ENCODE results near the gene NBEAL1.
A peak's percentile ranks its signal among the peaks of the same experiment; 100 is the strongest.
"Not testable (repeated sequence)": the region's sequence is repeated elsewhere in the genome, so short reads cannot be mapped to it uniquely, and the experiment has no call there.

Gene NBEAL1

GRCh38 chr2:203037026-203037425 lies 22.4 kb downstream of the NBEAL1 start:
- peak; percentile 33 for FAIRE-seq

DNA sequence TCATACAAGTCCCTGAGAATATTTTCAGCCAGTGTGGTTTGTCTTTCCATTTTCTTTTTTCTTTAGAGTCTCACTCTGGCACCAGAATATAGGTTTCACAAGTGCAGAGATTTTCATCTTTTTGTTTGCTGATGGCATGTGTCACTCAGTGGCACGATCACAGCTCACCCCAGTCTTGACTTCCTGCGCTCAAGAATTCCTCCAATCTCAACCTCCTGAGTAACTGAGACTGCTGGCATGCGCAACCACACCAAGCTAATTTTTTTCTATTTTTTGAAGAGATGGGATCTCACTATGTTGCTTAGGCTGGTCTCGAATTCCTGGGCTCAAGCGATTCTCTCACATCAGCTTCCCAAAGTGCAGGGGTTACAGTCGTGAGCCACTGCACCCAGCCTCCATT lies 23.9 kb downstream of the NBEAL1 start:
- FAIRE-seq: no peak
- DNase-seq (ENCODE audit: insufficient read length, low spot score): no peak

More at GRCh38 chr2:203037026-203037425, 22.4 kb downstream of the NBEAL1 start:
- no peak for DNase-seq (ENCODE audit: insufficient read length, low spot score)

- FAIRE-seq; DNase-seq (ENCODE audit: insufficient read length, low spot score): not testable (repeated sequence)
Measured at GRCh38 chr2:203039211-203039610, 24.5 kb downstream of the NBEAL1 start.

DNA sequence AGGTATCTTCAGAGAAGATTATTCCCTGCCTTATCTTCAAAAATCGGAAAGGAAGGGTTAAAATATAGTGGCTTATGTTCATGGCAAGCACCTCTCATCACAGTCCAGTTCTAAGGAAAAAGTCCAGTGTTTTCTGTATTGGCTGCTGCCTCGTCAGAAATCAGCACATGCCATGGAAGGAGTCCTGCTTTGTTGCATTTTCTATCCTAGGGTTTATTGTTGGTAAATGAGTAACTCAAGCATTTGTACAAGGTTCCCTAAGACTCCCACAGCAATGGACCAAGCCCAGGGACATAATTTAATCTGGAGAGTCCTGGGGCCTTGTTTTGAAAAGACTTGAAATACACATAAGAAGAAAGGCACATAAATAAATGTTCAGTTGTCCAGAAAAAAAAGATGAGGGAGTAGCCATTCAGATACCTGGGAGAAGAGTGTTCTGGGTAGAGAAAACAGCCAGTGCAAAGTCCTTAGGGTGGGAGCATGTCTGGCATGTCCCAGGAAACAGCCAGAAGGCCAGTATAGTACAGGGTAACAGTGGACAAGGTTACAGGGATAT lies 26.4 kb downstream of the NBEAL1 start:
- FAIRE-seq (no peak), DNase-seq (ENCODE audit: insufficient read length, low spot score) (no peak)

DNA sequence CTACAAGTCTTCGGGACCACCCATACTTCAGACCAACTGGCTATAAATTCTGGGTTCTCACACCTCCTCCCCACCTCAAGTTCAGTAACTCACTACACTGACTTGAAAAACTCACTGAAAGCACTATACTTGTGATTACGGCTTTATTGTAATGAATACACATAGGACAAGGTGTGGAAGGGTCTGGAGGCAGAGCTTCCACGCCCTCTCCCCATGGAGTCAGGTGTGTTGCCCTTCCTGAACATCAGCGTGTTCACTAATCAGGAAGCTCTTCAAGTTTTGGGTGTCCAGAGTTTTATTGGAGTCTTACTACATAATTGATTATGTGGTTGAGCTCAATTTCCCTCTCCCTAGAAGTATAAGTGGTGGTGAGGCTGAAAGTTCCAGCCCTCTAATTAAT lies 27.5 kb downstream of the NBEAL1 start:
- DNase-seq (ENCODE audit: insufficient read length, low spot score): no peak
- FAIRE-seq: no peak

GRCh38 chr2:203043226-203043625 lies 28.6 kb downstream of the NBEAL1 start:
- no peak for DNase-seq (ENCODE audit: insufficient read length, low spot score)
- FAIRE-seq: no peak

DNA sequence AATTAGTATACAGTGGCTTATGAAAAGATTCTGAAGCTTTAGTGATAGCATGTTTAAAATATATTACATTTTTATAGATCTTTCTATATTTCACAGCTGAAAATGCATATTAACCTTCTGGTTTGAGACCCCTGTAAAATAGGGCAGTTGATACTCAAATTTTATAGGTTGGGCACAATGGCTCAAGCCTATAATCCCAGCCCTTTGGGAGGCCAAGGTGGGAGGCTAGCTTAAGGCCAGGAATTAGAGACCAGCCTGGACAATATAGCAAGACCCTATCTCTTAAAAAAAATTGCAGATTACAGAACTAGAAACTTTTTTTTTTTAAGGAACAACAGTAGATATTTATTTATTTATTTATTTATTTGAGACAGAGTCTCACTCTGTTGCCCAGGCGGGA lies 31.2 kb downstream of the NBEAL1 start:
- DNase-seq (ENCODE audit: insufficient read length, low spot score): no peak
- FAIRE-seq: no peak

GRCh38 chr2:203052539-203052938 lies 37.9 kb downstream of the NBEAL1 start:
- FAIRE-seq: no peak
- no peak for DNase-seq (ENCODE audit: insufficient read length, low spot score)

- DNase-seq (ENCODE audit: insufficient read length, low spot score): no peak
- FAIRE-seq: no peak
Measured at GRCh38 chr2:203059567-203060240, 45.0 kb downstream of the NBEAL1 start.

- FAIRE-seq: no peak
- no peak for DNase-seq (ENCODE audit: insufficient read length, low spot score)
Measured at GRCh38 chr2:203061346-203061745, 46.7 kb downstream of the NBEAL1 start.

DNA sequence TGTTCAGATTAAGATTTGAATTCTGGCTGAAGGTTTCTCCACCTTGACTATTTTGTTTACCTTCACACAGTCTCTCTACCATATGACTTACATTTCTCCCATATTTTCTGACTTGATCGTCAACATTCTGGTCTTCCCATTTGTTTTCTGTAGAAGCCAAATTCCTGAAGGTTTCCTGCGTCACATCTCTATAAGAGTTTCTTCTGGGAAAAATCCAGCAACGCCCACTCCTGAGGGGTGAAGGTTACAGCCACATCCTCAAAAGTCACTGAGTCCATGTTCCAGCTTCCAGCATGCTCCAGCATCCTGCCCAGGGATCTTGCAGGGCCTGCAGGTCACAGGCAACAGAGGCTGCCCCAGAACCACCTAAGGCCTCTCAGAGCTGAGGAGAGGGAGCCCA lies 47.5 kb downstream of the NBEAL1 start:
- DNase-seq (ENCODE audit: insufficient read length, low spot score) (no peak), FAIRE-seq (no peak)

DNA sequence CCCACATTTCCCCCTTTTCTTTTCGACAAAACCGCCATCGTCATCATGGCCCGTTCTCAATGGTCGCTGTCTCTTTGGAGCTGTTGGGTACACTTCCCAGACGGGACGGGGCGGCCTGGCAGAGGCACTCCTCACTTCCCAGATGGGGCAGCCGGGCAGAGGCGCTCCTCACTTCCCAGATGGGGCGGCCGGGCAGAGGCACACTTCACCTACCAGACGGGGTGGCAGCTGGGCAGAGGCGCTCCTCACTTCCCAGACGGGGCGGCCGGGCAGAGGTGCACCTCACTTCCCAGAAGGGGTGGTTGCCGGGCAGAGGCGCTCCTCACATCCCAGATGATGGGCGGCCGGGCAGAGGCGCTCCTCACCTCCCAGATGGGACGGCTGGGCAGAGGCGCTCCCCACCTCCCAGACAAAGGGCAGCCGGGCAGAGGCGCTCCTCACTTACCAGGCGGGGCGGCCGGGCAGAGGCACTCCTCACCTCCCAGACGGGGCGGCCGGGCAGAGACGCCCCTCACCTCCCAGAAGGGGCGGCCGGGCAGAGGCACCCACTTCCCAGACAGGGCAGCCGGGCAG lies 51.9 kb downstream of the NBEAL1 start:
- not testable (repeated sequence) for DNase-seq (ENCODE audit: insufficient read length, low spot score); FAIRE-seq

GRCh38 chr2:203070701-203071100 lies 56.0 kb downstream of the NBEAL1 start:
- no peak for DNase-seq (ENCODE audit: insufficient read length, low spot score)
- FAIRE-seq: no peak

DNA sequence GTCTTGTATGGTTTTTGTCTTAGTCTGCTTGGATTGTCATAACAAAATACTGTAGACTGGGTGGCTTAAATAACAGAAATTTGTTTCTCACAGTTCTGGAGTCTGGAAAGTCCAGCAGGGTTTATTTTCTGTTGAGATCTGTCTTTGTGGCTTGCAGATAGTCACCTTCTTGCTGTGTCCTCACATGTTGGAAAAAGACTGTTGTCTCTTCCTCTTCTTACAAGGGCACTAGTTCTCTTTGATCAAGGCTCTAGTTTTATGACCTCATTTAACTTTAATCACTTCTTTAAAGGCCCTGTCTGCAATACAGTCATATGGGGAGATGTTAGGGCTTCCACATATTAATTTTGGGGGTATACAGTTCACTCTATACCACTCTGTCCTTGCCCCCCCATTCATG lies 56.5 kb downstream of the NBEAL1 start:
- FAIRE-seq (no peak), DNase-seq (ENCODE audit: insufficient read length, low spot score) (no peak)

DNA sequence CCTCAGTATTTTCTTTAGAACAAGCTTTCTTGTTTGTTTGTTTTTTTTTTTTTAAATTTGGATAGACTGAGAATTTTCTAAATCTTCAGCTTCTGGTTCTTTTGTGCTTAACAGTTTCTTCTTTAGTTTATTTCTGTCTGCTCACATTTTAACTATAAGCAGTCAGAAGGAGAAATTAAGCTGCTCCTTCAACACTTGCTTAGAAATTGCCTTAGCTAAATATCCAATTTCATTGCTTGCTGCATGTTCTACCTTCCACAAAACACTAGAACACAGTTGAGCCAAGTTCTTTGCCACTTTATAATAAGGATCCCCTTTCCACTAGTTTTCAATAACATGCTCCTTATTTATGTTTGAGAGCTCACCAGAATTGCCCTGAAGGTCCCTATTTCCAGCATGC lies 57.7 kb downstream of the NBEAL1 start:
- DNase-seq (ENCODE audit: insufficient read length, low spot score) (no peak), FAIRE-seq (no peak)

GRCh38 chr2:203077451-203077850 lies 62.8 kb downstream of the NBEAL1 start:
- no peak for DNase-seq (ENCODE audit: insufficient read length, low spot score)
- FAIRE-seq: no peak

- FAIRE-seq (no peak), DNase-seq (ENCODE audit: insufficient read length, low spot score) (no peak)
Measured at GRCh38 chr2:203080447-203081045, 65.9 kb downstream of the NBEAL1 start.

- DNase-seq (ENCODE audit: insufficient read length, low spot score) (no peak), FAIRE-seq (no peak)
Measured at GRCh38 chr2:203083328-203083727, 68.7 kb downstream of the NBEAL1 start.

DNA sequence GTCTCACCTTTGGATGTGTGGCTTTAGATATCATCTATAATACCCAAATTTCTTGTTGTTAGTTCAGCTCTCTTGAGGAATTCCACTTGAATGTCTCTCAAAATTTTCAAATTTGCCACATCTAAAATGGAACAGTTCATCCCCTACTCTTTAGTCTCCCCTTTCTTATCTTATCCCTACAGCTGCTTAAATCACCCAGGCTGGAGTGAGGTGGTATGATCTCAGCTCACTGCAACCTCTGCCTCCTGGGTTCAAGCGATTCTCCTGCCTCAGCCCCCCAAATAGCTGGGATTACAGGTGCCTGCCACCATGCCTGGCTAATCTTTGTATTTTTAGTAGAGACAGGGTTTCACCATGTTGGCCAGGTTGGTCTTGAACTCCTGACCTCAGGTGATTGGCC lies 71.7 kb downstream of the NBEAL1 start:
- DNase-seq (ENCODE audit: insufficient read length, low spot score); FAIRE-seq: not testable (repeated sequence)

DNA sequence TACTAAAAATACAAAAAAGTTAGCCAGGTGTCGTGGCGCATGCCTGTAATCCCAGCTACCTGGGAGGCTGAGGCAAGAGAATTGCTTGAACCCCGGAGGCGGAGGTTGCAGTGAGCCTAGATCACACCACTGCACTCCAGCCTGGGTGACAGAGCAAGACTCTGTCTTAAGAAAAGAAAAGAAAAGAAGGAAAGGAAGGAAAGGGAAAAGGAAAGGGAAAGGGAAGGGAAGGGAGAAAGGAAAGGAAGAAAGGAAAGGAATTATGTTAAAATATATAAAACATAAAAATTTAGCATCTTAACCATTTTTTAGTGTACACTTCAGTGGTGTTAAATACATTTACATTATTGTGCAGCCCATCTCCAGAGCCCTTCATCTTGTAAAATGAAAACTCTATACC lies 76.0 kb downstream of the NBEAL1 start:
- FAIRE-seq: not testable (repeated sequence)

GRCh38 chr2:203097735-203098134 lies 83.1 kb downstream of the NBEAL1 start:
- no peak for DNase-seq (ENCODE audit: insufficient read length, low spot score)
- FAIRE-seq: no peak

More for the DNA sequence above, 76.0 kb downstream of the NBEAL1 start:
- DNase-seq (ENCODE audit: insufficient read length, low spot score): not testable (repeated sequence)

DNA sequence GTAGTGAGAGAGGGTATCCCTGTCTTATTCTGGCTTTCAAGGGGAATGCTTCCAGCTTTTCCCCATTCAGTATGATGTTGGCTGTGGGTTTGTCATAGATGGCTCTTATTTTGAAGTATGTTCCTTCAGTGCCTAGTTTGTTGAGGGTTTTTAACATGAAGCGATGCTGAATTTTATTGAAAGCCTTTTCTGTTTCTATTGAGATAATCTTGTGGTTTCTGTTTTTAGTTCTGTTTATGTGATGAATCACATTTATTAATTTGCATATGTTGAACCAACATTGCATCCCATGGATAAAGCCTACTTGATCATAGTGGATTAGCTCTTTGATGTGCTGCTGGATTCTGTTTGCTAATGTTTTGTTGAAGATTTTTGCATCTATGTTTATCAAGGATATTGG lies 87.7 kb downstream of the NBEAL1 start:
- not testable (repeated sequence) for DNase-seq (ENCODE audit: insufficient read length, low spot score); FAIRE-seq
